K562 (cell line): ENCODE results near the gene ACO2. TPM values are rescaled to one million over a fixed set of nuclear protein-coding genes. Genes with fewer than 3 reads are reported as not detected.
A peak's percentile ranks its signal among the peaks of the same experiment; 100 is the strongest.

Experiments used
- CBX8 ChIP-seq: fragments of 200-600 bp; sonication (generic); IDR thresholded peaks from 2 replicates; pipeline ENCODE4 v1.6.1; 2012; ENCODE audit warnings: borderline replicate concordance, mixed run types, low read depth, mild to moderate bottlenecking, moderate library complexity, mixed read lengths, low read length, control low read depth, inconsistent platforms; ENCODE audit not compliant: poor library complexity, severe bottlenecking; ENCODE audit errors: extremely low read depth
- CREB1 ChIP-seq, 2 experiments: sonication (generic) in 1 of 2; formaldehyde crosslinking in 1 of 2; IDR thresholded peaks; 2 replicates each; pipeline versions ENCODE4 v1.6.1 to v1.8.0; 2012 to 2022; ENCODE audit warnings: inconsistent platforms in 1 of 2, mild to moderate bottlenecking in 1 of 2, missing genetic modification reagents in 1 of 2, moderate library complexity in 1 of 2
- LCOR ChIP-seq: sonication (generic); formaldehyde crosslinking; IDR thresholded peaks from 2 replicates; pipeline ENCODE4 v1.8.0; 2022; ENCODE audit warnings: mild to moderate bottlenecking, missing genetic modification reagents
- NR3C1 ChIP-seq: sonication (generic); formaldehyde crosslinking; IDR thresholded peaks from 2 replicates; pipeline ENCODE4 v1.8.1; 2022; ENCODE audit warnings: missing genetic modification reagents
- PHB2 ChIP-seq: fragments of 450-650 bp; IDR thresholded peaks from 2 replicates; pipeline ENCODE4 v1.6.1; 2017; ENCODE audit warnings: low read depth
- RCOR1 ChIP-seq, 2 experiments: IDR thresholded peaks; 2 replicates each; pipeline ENCODE4 v1.6.1; 2012; ENCODE audit warnings: low read depth in 2 of 2, low read length in 2 of 2, borderline replicate concordance in 1 of 2, improper control_type of control experiment in 1 of 2
- RFX1 ChIP-seq: fragments of 450-650 bp; IDR thresholded peaks from 2 replicates; pipeline ENCODE4 v1.6.1; 2016; ENCODE audit warnings: mild to moderate bottlenecking, moderate library complexity
- TCF7 ChIP-seq: sonication (generic); IDR thresholded peaks from 2 replicates; pipeline ENCODE4 v1.6.1; 2016; ENCODE audit warnings: antibody characterized with exemption, borderline replicate concordance
- ZKSCAN3 ChIP-seq: fragments of 250-450 bp; sonication (Bioruptor Pico); IDR thresholded peaks from 2 replicates; pipeline ENCODE4 v1.4.0; 2020
- ZNF140 ChIP-seq: fragments of 250-450 bp; sonication (Bioruptor Pico); IDR thresholded peaks from 2 replicates; pipeline ENCODE4 v1.8.0; 2021; ENCODE audit warnings: moderate library complexity, mild to moderate bottlenecking, inconsistent platforms
- ZNF224 ChIP-seq: sonication (generic); formaldehyde crosslinking; IDR thresholded peaks from 2 replicates; pipeline ENCODE4 v1.8.0; 2022; ENCODE audit warnings: mild to moderate bottlenecking, missing genetic modification reagents
- ZNF274 ChIP-seq: IDR thresholded peaks from 2 replicates; pipeline ENCODE4 v1.6.1; 2011; ENCODE audit warnings: low read depth, mild to moderate bottlenecking, low read length, moderate library complexity, borderline replicate concordance
- ZNF589 ChIP-seq: fragments of 200-800 bp; sonication (Bioruptor generic); IDR thresholded peaks from 2 replicates; pipeline ENCODE4 v1.6.1; 2016; ENCODE audit warnings: low read depth, missing genetic modification characterization, missing compliant biosample characterization
- polyA plus RNA-seq, 8 experiments: library from polyadenylated mRNA; depleted of rRNA in 4 of 8; stranded (reverse) in 5 of 8; unstranded in 3 of 8; fragments of >200 nt; fragmentation: Nextera tagmentation in 2 of 8; fragmentation: Illumina TruSeq in 1 of 8; extraction: Ambion mirVana in 2 of 8; extraction: Trizol in 1 of 8; gene quantifications; 2 replicates each; pipeline versions ENCODE4 v1.2.1 to v1.2.3, GENCODE V29; 2011 to 2014; ENCODE audit warnings: inconsistent platforms in 1 of 8, missing spikeins in 1 of 8
- total RNA-seq, 7 experiments: library from RNA; depleted of rRNA in 6 of 7; stranded (reverse); fragments of >200 nt in 6 of 7; fragmentation: Illumina TruSeq in 2 of 7; extraction: Trizol in 2 of 7; gene quantifications; 2 replicates each; pipeline versions ENCODE4 v1.2.1 to v1.2.3, GENCODE V29; 2011 to 2021; ENCODE audit warnings: low replicate concordance in 1 of 7
- TF ChIP-seq, protein P1 (sequence below), 2 experiments: fragments of 450-650 bp in 1 of 2; sonication (generic) in 1 of 2; formaldehyde crosslinking in 1 of 2; IDR thresholded peaks; 2 replicates each; pipeline versions ENCODE4 v1.7.1 to v1.9.0; 2016 to 2022; ENCODE audit warnings: inconsistent platforms in 1 of 2, mild to moderate bottlenecking in 1 of 2, missing genetic modification reagents in 1 of 2
- TF ChIP-seq, protein P2 (sequence below): sonication (generic); formaldehyde crosslinking; IDR thresholded peaks from 2 replicates; pipeline ENCODE4 v1.8.0; 2022; ENCODE audit warnings: mild to moderate bottlenecking, missing genetic modification reagents

ACO2 gene
- total and polyA plus RNA-seq, 9 of the 15 experiments (the other 6 are each of a cell fraction or from before 2014, with no cell fraction given): 16.2 to 119 (median 43.2) TPM

GRCh38 chr22:41523464-41524221 lies 54.7 kb downstream of the ACO2 start (continued):
- TF ChIP-seq, protein P1, sequence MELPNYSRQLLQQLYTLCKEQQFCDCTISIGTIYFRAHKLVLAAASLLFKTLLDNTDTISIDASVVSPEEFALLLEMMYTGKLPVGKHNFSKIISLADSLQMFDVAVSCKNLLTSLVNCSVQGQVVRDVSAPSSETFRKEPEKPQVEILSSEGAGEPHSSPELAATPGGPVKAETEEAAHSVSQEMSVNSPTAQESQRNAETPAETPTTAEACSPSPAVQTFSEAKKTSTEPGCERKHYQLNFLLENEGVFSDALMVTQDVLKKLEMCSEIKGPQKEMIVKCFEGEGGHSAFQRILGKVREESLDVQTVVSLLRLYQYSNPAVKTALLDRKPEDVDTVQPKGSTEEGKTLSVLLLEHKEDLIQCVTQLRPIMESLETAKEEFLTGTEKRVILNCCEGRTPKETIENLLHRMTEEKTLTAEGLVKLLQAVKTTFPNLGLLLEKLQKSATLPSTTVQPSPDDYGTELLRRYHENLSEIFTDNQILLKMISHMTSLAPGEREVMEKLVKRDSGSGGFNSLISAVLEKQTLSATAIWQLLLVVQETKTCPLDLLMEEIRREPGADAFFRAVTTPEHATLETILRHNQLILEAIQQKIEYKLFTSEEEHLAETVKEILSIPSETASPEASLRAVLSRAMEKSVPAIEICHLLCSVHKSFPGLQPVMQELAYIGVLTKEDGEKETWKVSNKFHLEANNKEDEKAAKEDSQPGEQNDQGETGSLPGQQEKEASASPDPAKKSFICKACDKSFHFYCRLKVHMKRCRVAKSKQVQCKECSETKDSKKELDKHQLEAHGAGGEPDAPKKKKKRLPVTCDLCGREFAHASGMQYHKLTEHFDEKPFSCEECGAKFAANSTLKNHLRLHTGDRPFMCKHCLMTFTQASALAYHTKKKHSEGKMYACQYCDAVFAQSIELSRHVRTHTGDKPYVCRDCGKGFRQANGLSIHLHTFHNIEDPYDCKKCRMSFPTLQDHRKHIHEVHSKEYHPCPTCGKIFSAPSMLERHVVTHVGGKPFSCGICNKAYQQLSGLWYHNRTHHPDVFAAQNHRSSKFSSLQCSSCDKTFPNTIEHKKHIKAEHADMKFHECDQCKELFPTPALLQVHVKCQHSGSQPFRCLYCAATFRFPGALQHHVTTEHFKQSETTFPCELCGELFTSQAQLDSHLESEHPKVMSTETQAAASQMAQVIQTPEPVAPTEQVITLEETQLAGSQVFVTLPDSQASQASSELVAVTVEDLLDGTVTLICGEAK (IDR thresholded peaks at IDR 0.05): peak; percentile 38
- TF ChIP-seq, protein P1 (CRISPR knock-in tag; IDR thresholded peaks at IDR 0.05): no peak
- TF ChIP-seq TCF7 (no peak), LCOR (CRISPR knock-in tag) (0 out of 2 replicates have a peak, but pooled peaks have one; percentile 37), ZNF140 (CRISPR knock-in tag) (no peak), NR3C1 (CRISPR knock-in tag) (no peak), PHB2 (no peak), ZKSCAN3 (CRISPR knock-in tag) (no peak), ZNF224 (no peak), RCOR1 (IDR thresholded peaks at IDR 0.05; ENCODE audit: borderline replicate concordance in 1 of 2, low read depth in 2 of 2, low read length in 2 of 2) (peak in 1 of 2 experiments; percentile 64; a peak in 2 of 4 replicates), CREB1 (IDR thresholded peaks at IDR 0.05) (no peak), CREB1 (CRISPR knock-in tag; IDR thresholded peaks at IDR 0.05) (peak; percentile 62), CBX8 (no peak), ZNF589 (CRISPR knock-in tag) (peak; percentile 72; the same call in 1 of the 2 replicates), RFX1 (no peak), ZNF274 (no peak)
- TF ChIP-seq, protein P2, sequence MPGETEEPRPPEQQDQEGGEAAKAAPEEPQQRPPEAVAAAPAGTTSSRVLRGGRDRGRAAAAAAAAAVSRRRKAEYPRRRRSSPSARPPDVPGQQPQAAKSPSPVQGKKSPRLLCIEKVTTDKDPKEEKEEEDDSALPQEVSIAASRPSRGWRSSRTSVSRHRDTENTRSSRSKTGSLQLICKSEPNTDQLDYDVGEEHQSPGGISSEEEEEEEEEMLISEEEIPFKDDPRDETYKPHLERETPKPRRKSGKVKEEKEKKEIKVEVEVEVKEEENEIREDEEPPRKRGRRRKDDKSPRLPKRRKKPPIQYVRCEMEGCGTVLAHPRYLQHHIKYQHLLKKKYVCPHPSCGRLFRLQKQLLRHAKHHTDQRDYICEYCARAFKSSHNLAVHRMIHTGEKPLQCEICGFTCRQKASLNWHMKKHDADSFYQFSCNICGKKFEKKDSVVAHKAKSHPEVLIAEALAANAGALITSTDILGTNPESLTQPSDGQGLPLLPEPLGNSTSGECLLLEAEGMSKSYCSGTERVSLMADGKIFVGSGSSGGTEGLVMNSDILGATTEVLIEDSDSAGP (CRISPR knock-in tag): no peak
